GM19452 (cell line): ENCODE measurements around the gene GMDS.

Experiments
- ATAC-seq: cut with Tn5 transposase; IDR thresholded peaks from one replicate; pipeline ENCODE4 v1.9.1; 2021; ENCODE audit not compliant: unreplicated experiment

GMDS gene

GRCh38 chr6:2004888-2005287 lies 240.5 kb downstream of the GMDS start:
- no peak for ATAC-seq

- ATAC-seq: no peak
Observed at GRCh38 chr6:2000962-2001361, 244.4 kb downstream of the GMDS start.

- no peak for ATAC-seq
Observed at GRCh38 chr6:1997702-1998101, 247.7 kb downstream of the GMDS start.

- no peak for ATAC-seq
Observed at GRCh38 chr6:1995636-1996035, 249.8 kb downstream of the GMDS start.

- no peak for ATAC-seq
Observed at GRCh38 chr6:1993042-1993441, 252.4 kb downstream of the GMDS start.

GRCh38 chr6:1991332-1991878 lies 254.0 kb downstream of the GMDS start:
- no peak for ATAC-seq

GRCh38 chr6:1988843-1989242 lies 256.6 kb downstream of the GMDS start:
- ATAC-seq: no peak

- no peak for ATAC-seq
Observed at GRCh38 chr6:1987640-1988039, 257.8 kb downstream of the GMDS start.

- no peak for ATAC-seq
Observed at GRCh38 chr6:1986454-1987243, 258.8 kb downstream of the GMDS start.

GRCh38 chr6:1984346-1984994 lies 260.9 kb downstream of the GMDS start:
- no peak for ATAC-seq

GRCh38 chr6:1983850-1984249 lies 261.6 kb downstream of the GMDS start:
- ATAC-seq: no peak

- no peak for ATAC-seq
Observed at GRCh38 chr6:1972962-1973361, 272.4 kb downstream of the GMDS start.

GRCh38 chr6:1971612-1972011 lies 273.8 kb downstream of the GMDS start:
- no peak for ATAC-seq

GRCh38 chr6:1970151-1970561 lies 275.2 kb downstream of the GMDS start:
- no peak for ATAC-seq

- no peak for ATAC-seq
Observed at GRCh38 chr6:1966713-1967112, 278.7 kb downstream of the GMDS start.

GRCh38 chr6:1965596-1966224 lies 279.7 kb downstream of the GMDS start:
- no peak for ATAC-seq

- no peak for ATAC-seq
Observed at GRCh38 chr6:1963596-1963995, 281.8 kb downstream of the GMDS start.

GRCh38 chr6:1962201-1962600 lies 283.2 kb downstream of the GMDS start:
- ATAC-seq: no peak

- ATAC-seq: no peak
Observed at GRCh38 chr6:1960486-1961142, 284.8 kb downstream of the GMDS start.

- no peak for ATAC-seq
Observed at GRCh38 chr6:1958257-1958656, 287.1 kb downstream of the GMDS start.

GRCh38 chr6:1957746-1958145 lies 287.7 kb downstream of the GMDS start:
- no peak for ATAC-seq
